NCI-H460 (cell line): ENCODE results near the gene KIF1B. TPM values are rescaled to one million over a fixed set of nuclear protein-coding genes. Genes with fewer than 3 reads are reported as not detected.
"Not testable (repeated sequence)": the region's sequence is repeated elsewhere in the genome, so short reads cannot be mapped to it uniquely, and the experiment has no call there.

Source experiments
- DNase-seq: peaks from one replicate; pipeline ENCODE4 v3.0.0-alpha.2; 2016; ENCODE audit warnings: low read depth; ENCODE audit errors: extremely low read depth
- total RNA-seq: library from RNA; depleted of rRNA; stranded (reverse); fragments of >200 nt; shearing (Covaris generic); gene quantifications from 2 replicates; pipeline ENCODE4 v1.2.3, GENCODE V29; 2014

KIF1B gene
- total RNA-seq, 1 experiment from 2014 or later, result 15.2 TPM

GRCh38 chr1:10225573-10225972 lies 15.2 kb downstream of the KIF1B start:
- no peak for DNase-seq

DNA sequence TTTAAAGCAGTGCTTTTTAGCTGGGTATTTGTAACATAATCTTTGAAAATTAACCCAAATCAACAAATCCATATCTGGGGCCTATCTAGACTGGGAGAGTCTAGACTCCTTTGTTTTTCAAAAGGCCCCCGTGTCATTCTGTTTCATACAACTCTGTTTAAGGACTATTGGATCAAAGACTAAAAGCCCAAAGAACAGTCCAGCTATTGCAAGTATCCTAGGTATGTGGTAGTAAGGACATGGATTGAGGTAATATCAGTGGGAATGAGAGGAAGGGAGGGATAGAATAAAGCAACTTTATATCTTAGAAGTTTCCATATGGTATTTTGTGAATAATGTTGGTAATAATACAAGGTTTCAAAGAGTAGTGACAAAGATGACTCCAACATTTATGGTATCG lies 18.2 kb downstream of the KIF1B start:
- no peak for DNase-seq

DNA sequence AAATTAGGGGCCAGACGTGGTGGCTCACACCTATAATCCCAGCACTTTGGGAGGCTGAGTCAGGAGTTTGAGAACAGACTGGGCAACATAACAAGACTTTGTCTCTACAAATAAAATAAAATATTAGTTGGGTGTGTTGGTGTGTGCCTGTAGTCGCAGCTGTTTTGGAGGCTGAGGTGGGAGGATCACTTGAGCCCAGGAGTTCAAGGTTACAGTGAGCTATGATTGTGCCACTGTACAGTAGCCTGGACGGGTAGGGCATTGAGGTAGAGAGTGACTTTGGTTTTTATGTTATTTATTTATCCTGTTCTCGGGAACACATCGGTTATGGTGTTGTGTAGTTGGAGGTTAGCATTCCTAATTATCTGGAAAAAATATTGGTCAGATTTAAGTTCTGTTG lies 19.5 kb downstream of the KIF1B start:
- DNase-seq, result no peak

- DNase-seq, result no peak
Observed at GRCh38 chr1:10232163-10232562, 21.8 kb downstream of the KIF1B start.

- no peak for DNase-seq
Observed at GRCh38 chr1:10236405-10237156, 26.2 kb downstream of the KIF1B start.

DNA sequence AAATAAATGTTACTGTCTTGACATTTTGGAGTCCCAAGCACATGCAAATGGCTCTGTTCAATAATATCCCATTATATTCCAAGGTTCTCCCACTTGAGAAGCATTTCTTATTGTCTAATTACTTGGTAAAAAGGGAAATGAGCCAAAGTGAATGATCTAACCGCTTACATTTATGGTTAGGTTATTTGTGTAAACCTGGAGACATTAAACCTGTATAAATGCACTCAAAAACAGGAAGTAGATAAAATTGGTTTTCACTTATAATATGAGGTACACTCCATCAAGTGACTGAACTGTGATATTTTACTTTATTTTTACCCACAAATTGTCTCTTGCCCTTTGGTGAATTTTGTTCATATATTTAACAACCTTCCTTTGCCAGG lies 26.8 kb downstream of the KIF1B start:
- DNase-seq, result no peak

DNA sequence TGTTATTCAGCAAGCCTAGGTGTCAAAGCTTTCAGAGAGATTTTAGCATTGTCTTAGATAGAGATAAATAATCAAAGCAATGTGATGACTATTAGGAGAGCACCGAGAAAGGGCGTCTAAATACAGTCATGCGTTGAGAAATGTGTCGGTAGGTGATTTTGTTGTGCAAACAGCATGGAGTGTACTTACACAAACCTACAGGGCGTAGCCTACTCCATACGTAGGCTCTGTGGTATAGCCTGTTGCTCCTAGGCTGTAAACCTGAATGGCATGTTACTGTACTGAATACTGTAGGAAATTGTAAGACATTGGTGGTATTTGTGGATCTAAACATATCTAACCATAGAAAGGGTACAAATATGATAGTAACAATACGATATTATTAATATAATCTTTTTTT lies 31.8 kb downstream of the KIF1B start:
- no peak for DNase-seq

DNA sequence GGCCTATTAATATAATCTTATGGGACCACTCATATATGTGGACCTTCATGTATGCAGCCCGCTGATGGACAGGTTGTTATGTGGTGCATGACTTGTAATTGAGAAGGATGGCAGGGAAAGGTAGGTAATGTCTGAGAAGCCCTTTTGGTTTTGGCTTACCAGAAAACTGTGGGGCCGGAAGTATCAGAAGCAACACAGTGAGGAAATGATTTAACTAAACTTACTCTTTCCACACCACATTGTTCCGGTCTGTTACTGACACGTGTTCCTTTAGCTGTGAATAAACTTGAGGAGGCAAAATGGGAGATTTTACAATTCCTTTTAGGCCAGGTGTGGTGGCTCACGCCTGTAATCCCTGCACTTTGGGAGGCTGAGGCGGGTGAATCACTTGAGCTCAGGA lies 32.4 kb downstream of the KIF1B start:
- no peak for DNase-seq

- DNase-seq, result no peak
Observed at GRCh38 chr1:10245674-10246073, 35.3 kb downstream of the KIF1B start.

DNA sequence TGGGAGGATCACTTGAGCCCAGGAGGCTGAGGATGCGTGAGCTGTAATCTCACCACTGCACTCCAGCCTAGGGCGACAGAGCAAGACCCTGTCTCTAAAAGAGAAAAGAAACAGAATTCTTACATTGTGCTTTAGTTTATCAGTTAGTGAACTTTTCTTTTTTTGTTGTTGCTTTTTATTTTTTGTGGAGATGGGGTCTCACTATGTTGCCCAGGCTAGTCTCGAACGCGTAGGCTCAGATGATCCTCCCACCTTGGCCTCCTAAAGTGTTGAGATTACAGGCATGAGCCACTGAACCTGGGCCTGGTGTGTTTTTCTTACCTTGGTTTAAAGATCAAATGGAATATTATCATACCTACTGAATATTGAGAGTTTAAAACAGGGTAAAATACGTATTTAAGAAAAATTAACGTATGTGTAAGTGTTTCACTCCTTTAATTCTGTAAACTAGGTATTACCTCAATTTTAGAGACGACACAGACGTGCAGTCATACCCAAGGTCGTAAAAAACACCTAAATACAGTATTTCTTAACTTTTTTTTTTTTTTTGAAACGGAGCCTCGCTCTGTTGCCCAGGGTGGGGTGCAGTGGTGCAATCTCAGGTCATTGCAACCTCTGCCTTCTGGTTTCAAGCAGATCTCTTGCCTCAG lies 39.6 kb downstream of the KIF1B start:
- no peak for DNase-seq

- no peak for DNase-seq
Observed at GRCh38 chr1:10250663-10251062, 40.3 kb downstream of the KIF1B start.

GRCh38 chr1:10251325-10252108 lies 41.1 kb downstream of the KIF1B start:
- not testable (repeated sequence) for DNase-seq

GRCh38 chr1:10252508-10252907 lies 42.1 kb downstream of the KIF1B start:
- DNase-seq, result no peak

GRCh38 chr1:10253149-10253548 lies 42.8 kb downstream of the KIF1B start:
- no peak for DNase-seq

- DNase-seq, result no peak
Observed at GRCh38 chr1:10253755-10254154, 43.4 kb downstream of the KIF1B start.

GRCh38 chr1:10257851-10258250 lies 47.5 kb downstream of the KIF1B start:
- DNase-seq, result no peak

DNA sequence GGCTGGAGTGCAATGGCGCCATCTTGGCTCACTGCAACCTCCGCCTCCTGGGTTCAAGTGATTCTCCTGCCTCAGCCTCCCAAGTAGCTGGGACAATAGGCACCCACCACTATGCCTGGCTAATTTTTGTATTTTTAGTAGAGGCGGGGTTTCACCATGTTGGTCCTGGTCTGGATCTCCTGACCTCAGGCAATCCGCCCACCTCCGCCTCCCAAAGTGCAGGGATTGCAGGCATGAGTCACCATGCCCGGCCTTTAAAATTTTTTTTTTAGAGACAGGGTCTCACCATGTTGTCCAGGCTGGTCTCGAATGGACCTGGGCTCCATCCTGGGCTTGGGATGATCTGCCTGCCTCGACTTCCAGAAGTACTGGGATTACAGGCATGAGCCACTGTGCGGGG lies 49.2 kb downstream of the KIF1B start:
- DNase-seq, result not testable (repeated sequence)

DNA sequence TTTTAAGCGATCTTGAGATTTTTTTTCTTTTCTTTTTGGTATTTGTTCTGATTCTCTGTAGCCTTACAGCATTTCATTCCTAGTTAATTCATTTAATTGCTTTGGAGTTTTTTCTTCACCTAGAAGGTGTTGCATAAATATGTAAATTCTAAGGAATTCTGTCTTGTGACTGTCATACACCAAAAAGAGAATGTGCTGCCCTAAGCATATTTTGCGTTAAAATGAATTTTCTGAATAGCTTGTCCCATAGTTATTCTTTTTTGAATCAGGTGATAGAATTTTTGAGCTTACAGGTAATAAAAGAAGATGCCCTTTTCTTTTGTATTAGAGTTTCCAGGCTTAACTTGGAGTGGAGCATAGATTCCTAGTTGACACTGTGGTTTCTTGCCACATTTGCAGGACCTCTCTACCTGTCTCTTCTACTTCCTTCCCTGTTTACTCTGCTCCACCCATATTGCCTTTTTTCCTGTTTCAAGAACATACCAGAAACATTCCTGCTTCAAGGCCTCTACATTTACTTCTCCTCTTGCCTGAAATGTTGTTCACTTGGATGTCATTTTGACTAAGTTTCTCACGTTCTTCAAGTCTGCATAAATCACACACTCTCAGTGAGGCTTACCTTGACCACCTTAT lies 53.2 kb downstream of the KIF1B start:
- no peak for DNase-seq

DNA sequence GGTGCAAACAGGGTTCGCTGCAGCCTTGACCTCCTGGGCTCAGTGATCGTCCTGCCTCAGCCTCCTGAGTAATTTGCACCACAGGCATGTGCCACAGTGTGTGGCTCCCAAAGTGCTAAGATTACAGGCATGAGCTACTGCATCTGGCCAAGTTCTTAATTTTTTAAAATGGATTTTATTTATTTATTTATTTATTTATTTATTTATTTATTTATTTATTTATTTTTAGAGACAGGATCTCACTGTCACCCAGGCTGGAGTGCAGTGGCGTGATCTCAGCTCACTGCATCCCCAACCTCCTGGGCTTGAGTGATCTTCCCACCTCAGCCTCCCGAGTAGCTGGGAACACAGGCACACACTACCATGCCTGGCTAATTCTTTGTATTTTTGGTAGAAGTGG lies 54.7 kb downstream of the KIF1B start:
- DNase-seq, result no peak

GRCh38 chr1:10265900-10266299 lies 55.5 kb downstream of the KIF1B start:
- no peak for DNase-seq

- DNase-seq, result no peak
Observed at GRCh38 chr1:10267319-10267718, 56.9 kb downstream of the KIF1B start.
